ENCODE results near the gene GFI1B. TPM values are rescaled to one million over a fixed set of nuclear protein-coding genes. Genes with fewer than 3 reads are reported as not detected.

The GFI1B gene
- total and polyA plus RNA-seq, 10 of the 15 experiments (the other 5 are each of a cell fraction or from before 2014, with no cell fraction given): 0.04 to 0.11 (median 0.05) TPM; not detected in 7

GRCh38 chr9:132995879-132996278 lies 17.4 kb downstream of the GFI1B start (continued):
- no peak for TF ChIP-seq ZNF687 (IDR thresholded peaks at IDR 0.05)
- no peak for TF ChIP-seq TCF12 (IDR thresholded peaks at IDR 0.05; ENCODE audit: low read depth, low read length)
- no peak for TF ChIP-seq ATF3 (IDR thresholded peaks at IDR 0.05; ENCODE audit: borderline replicate concordance, extremely low read depth, low read depth, low read length)
- TF ChIP-seq RELB (IDR thresholded peaks at IDR 0.05; ENCODE audit: low read depth): no peak
- TF ChIP-seq IRF3 (IDR thresholded peaks at IDR 0.05): no peak
- TF ChIP-seq RELA (IDR thresholded peaks at IDR 0.05; ENCODE audit: borderline replicate concordance, partially characterized antibody): no peak
- TF ChIP-seq CEBPZ (IDR thresholded peaks at IDR 0.05; ENCODE audit: low read depth, low read length): no peak

Measured in GM12878 (cell line).